K562 (cell line): ENCODE results near the gene FBXL22. TPM values are rescaled to one million over a fixed set of nuclear protein-coding genes. Genes with fewer than 3 reads are reported as not detected.

Experiments used
- CBX2 ChIP-seq: fragments of 200-600 bp; sonication (generic); IDR thresholded peaks from one replicate; pipeline ENCODE4 v1.6.1; 2012; ENCODE audit warnings: mild to moderate bottlenecking, low read length, inconsistent platforms; ENCODE audit not compliant: insufficient read depth, poor library complexity, severe bottlenecking
- DMBX1 ChIP-seq: fragments of 250-450 bp; sonication (Bioruptor Pico); IDR thresholded peaks from 2 replicates; pipeline ENCODE4 v1.8.0; 2022; ENCODE audit warnings: inconsistent platforms, mild to moderate bottlenecking, moderate library complexity, borderline replicate concordance
- DNMT1 ChIP-seq: fragments of 450-650 bp; IDR thresholded peaks from 2 replicates; pipeline ENCODE4 v1.6.1; 2016; ENCODE audit warnings: antibody characterized with exemption, mild to moderate bottlenecking
- DPF2 ChIP-seq: fragments of 450-650 bp; IDR thresholded peaks from 2 replicates; pipeline ENCODE4 v1.6.1; 2016
- HDAC2 ChIP-seq: fragments of 450-650 bp; IDR thresholded peaks from 2 replicates; pipeline ENCODE4 v1.6.1; 2016; ENCODE audit warnings: mild to moderate bottlenecking
- MNT ChIP-seq, 2 experiments: fragments of 450-650 bp; conservative IDR thresholded peaks; 2 replicates each; pipeline ENCODE4 v1.6.1; 2017; ENCODE audit warnings: mild to moderate bottlenecking in 2 of 2, moderate library complexity in 2 of 2
- NELFE ChIP-seq: IDR thresholded peaks from 2 replicates; pipeline ENCODE4 v1.6.1; 2011; ENCODE audit warnings: mild to moderate bottlenecking; ENCODE audit not compliant: insufficient read depth, insufficient read length
- NFE2 ChIP-seq: IDR thresholded peaks from 2 replicates; pipeline ENCODE4 v1.6.1; 2014; ENCODE audit warnings: antibody characterized with exemption, low read depth
- NONO ChIP-seq, 2 experiments: fragments of 200-400 bp in 1 of 2; fragments of 450-650 bp in 1 of 2; formaldehyde crosslinking in 1 of 2; IDR thresholded peaks; 2 replicates each; pipeline ENCODE4 v1.6.1; 2017; ENCODE audit warnings: low read depth in 2 of 2, mild to moderate bottlenecking in 2 of 2, moderate library complexity in 2 of 2, low read length in 1 of 2
- PTTG1 ChIP-seq: fragments of 450-650 bp; IDR thresholded peaks from 2 replicates; pipeline ENCODE4 v1.6.1; 2016; ENCODE audit warnings: low read depth, mild to moderate bottlenecking, missing genetic modification characterization, missing compliant biosample characterization
- SAFB2 ChIP-seq: fragments of 200-400 bp; formaldehyde crosslinking; IDR thresholded peaks from 2 replicates; pipeline ENCODE4 v1.6.1; 2018; ENCODE audit warnings: borderline replicate concordance, low read length, low read depth, moderate library complexity; ENCODE audit not compliant: severe bottlenecking
- SRF ChIP-seq, 2 experiments: fragments of 250-450, 450-650 bp in 1 of 2; sonication (Bioruptor Pico) in 1 of 2; sonication (generic) in 1 of 2; formaldehyde crosslinking; IDR thresholded peaks; 2 replicates each; pipeline versions ENCODE4 v1.5.0 to v1.5.1; 2020 to 2022; ENCODE audit warnings: mild to moderate bottlenecking in 1 of 2, missing genetic modification reagents in 1 of 2
- UBTF ChIP-seq, 2 experiments: IDR thresholded peaks; 2 replicates each; pipeline ENCODE4 v1.6.1; 2012; ENCODE audit warnings: improper control_type of control experiment in 2 of 2, low read depth in 2 of 2, low read length in 2 of 2, borderline replicate concordance in 1 of 2
- ZC3H8 ChIP-seq: fragments of 450-650 bp; IDR thresholded peaks from 2 replicates; pipeline ENCODE4 v1.6.1; 2017
- ZNF184 ChIP-seq: sonication (generic); formaldehyde crosslinking; IDR thresholded peaks from 2 replicates; pipeline ENCODE4 v1.5.0; 2020; ENCODE audit warnings: missing genetic modification reagents
- ZNF197 ChIP-seq: fragments of 200-800 bp; sonication (Bioruptor generic); IDR thresholded peaks from 2 replicates; pipeline ENCODE4 v1.6.1; 2016; ENCODE audit warnings: low read depth, missing genetic modification characterization, missing compliant biosample characterization
- polyA plus RNA-seq, 8 experiments: library from polyadenylated mRNA; depleted of rRNA in 4 of 8; stranded (reverse) in 5 of 8; unstranded in 3 of 8; fragments of >200 nt; fragmentation: Nextera tagmentation in 2 of 8; fragmentation: Illumina TruSeq in 1 of 8; extraction: Ambion mirVana in 2 of 8; extraction: Trizol in 1 of 8; gene quantifications; 2 replicates each; pipeline versions ENCODE4 v1.2.1 to v1.2.3, GENCODE V29; 2011 to 2014; ENCODE audit warnings: inconsistent platforms in 1 of 8, missing spikeins in 1 of 8
- total RNA-seq, 7 experiments: library from RNA; depleted of rRNA in 6 of 7; stranded (reverse); fragments of >200 nt in 6 of 7; fragmentation: Illumina TruSeq in 2 of 7; extraction: Trizol in 2 of 7; gene quantifications; 2 replicates each; pipeline versions ENCODE4 v1.2.1 to v1.2.3, GENCODE V29; 2011 to 2021; ENCODE audit warnings: low replicate concordance in 1 of 7

The FBXL22 gene
- total and polyA plus RNA-seq, 9 of the 15 experiments (the other 6 are each of a cell fraction or from before 2014, with no cell fraction given): not detected

GRCh38 chr15:63573533-63573932 is 23.7 kb upstream of the FBXL22 start (continued):
- TF ChIP-seq MNT (conservative IDR thresholded peaks at IDR 0.05): peak; percentile 20 to 25; a peak in 1 of 4 replicates
- no peak for TF ChIP-seq SAFB2
- TF ChIP-seq HDAC2: no peak
- no peak for TF ChIP-seq NONO (IDR thresholded peaks at IDR 0.05; ENCODE audit: low read depth in 2 of 2, low read length in 1 of 2)
- no peak for TF ChIP-seq UBTF (IDR thresholded peaks at IDR 0.05; ENCODE audit: borderline replicate concordance in 1 of 2, low read depth in 2 of 2, low read length in 2 of 2)
- no peak for TF ChIP-seq NELFE
- TF ChIP-seq DPF2: 0 out of 2 replicates have a peak, but pooled peaks have one; percentile 44
- no peak for TF ChIP-seq ZNF184 (CRISPR knock-in tag)
- no peak for TF ChIP-seq DNMT1
- no peak for TF ChIP-seq PTTG1 (tag)
- no peak for TF ChIP-seq ZC3H8
- TF ChIP-seq NFE2: peak; percentile 72
- TF ChIP-seq ZNF197: no peak
- TF ChIP-seq SRF (CRISPR knock-in tag; IDR thresholded peaks at IDR 0.05): no peak
- no peak for TF ChIP-seq CBX2
- TF ChIP-seq DMBX1 (CRISPR knock-in tag): peak; percentile 65; the same call in 1 of the 2 replicates
